ENCODE results near the gene TSPYL1. TPM values are rescaled to one million over a fixed set of nuclear protein-coding genes. Genes with fewer than 3 reads are reported as not detected.
"Not testable (repeated sequence)": the region's sequence is repeated elsewhere in the genome, so short reads cannot be mapped to it uniquely, and the experiment has no call there.

Gene TSPYL1
- total RNA-seq, 1 experiment from 2014 or later: 70.3 TPM

GRCh38 chr6:116284984-116285383 lies 5.3 kb upstream of the TSPYL1 start:
- H2AFZ ChIP-seq (ENCODE audit: low read depth, low read length, poor library complexity, severe bottlenecking); H3K27me3 ChIP-seq (ENCODE audit: insufficient read depth, low read length); ATAC-seq; BruUV-seq (replicated peaks); H3K9me2 ChIP-seq (ENCODE audit: insufficient read depth); H3K36me3 ChIP-seq (ENCODE audit: control insufficient read depth in 1 of 2, insufficient read depth in 2 of 2, low read length in 2 of 2); H3K79me2 ChIP-seq (ENCODE audit: insufficient read depth, low read length); POLR2A ChIA-PET; H3K27ac ChIP-seq (ENCODE audit: low read depth, low read length); H3K4me2 ChIP-seq (ENCODE audit: low read length); H3K4me1 ChIP-seq (ENCODE audit: control insufficient read depth in 1 of 2, insufficient read depth in 2 of 2, low read length in 2 of 2); H4K20me1 ChIP-seq (ENCODE audit: insufficient read depth); H3K9me3 ChIP-seq (ENCODE audit: control insufficient read depth in 1 of 2, insufficient read depth in 1 of 2, low read depth in 1 of 2, low read length in 2 of 2); CTCF ChIA-PET; H3K4me3 ChIP-seq (replicated peaks in 1 of 2; ENCODE audit: low read depth in 1 of 2, low read length in 2 of 2); H3K9ac ChIP-seq (ENCODE audit: low read length); RAD21 ChIA-PET (ENCODE audit: low non-redundant PET in 1 of 2, low total read pairs in 2 of 2, uncharacterized antibody in 2 of 2, unreplicated experiment in 2 of 2); DNase-seq (ENCODE audit: low read depth, low spot score): not testable (repeated sequence)
- intact Hi-C loops (cut with micrococcal nuclease): loop anchor here (5.0 kb wide), 1 partner anchor 562 kb away; no protein-coding TSS in a partner anchor

GRCh38 chr6:116283191-116283590 lies 3.5 kb upstream of the TSPYL1 start:
- no peak overlapping the region for H3K4me2 ChIP-seq (ENCODE audit: low read length)
- no peaks in the 10 kb centered on the region for H3K27me3 ChIP-seq (ENCODE audit: insufficient read depth, low read length)
- H3K4me1 ChIP-seq (ENCODE audit: control insufficient read depth in 1 of 2, insufficient read depth in 2 of 2, low read length in 2 of 2): peaks cover 6 to 17% of the 10 kb centered on the region in 2 experiments
- ChIA-PET RAD21 (ENCODE audit: low non-redundant PET in 1 of 2, low total read pairs in 2 of 2, uncharacterized antibody in 2 of 2, unreplicated experiment in 2 of 2) (no interaction called here), CTCF (interaction anchor here (1.2 kb wide), 1 partner anchor 15 kb away, joined by 3 read pairs; no protein-coding TSS in a partner anchor), POLR2A (no interaction called here)
- peaks cover 15% of the 10 kb centered on the region for H3K79me2 ChIP-seq (ENCODE audit: insufficient read depth, low read length)
- H3K9me2 ChIP-seq (ENCODE audit: insufficient read depth): no peaks in the 10 kb centered on the region
- intact Hi-C loops (cut with micrococcal nuclease): no loop called here
- no peak overlapping the region for H3K27ac ChIP-seq (ENCODE audit: low read depth, low read length)
- TF ChIP-seq, protein P1, sequence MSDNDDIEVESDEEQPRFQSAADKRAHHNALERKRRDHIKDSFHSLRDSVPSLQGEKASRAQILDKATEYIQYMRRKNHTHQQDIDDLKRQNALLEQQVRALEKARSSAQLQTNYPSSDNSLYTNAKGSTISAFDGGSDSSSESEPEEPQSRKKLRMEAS (IDR thresholded peaks at IDR 0.05): no peak
- TF ChIP-seq REST (IDR thresholded peaks at IDR 0.05; ENCODE audit: low read depth) (no peak), POLR2A (IDR thresholded peaks at IDR 0.05; ENCODE audit: borderline replicate concordance, extremely low read depth, insufficient read depth, insufficient read length) (no peak), SRF (IDR thresholded peaks at IDR 0.05; ENCODE audit: low read depth) (no peak), CEBPB (IDR thresholded peaks at IDR 0.05; ENCODE audit: low read depth) (no peak), CBX3 (IDR thresholded peaks at IDR 0.05; ENCODE audit: low read depth) (no peak), ATF3 (IDR thresholded peaks at IDR 0.05) (no peak), YY1 (IDR thresholded peaks at IDR 0.05; ENCODE audit: extremely low read depth, insufficient replicate concordance, low read depth, low read length) (no peak)
- TF ChIP-seq, protein P2, sequence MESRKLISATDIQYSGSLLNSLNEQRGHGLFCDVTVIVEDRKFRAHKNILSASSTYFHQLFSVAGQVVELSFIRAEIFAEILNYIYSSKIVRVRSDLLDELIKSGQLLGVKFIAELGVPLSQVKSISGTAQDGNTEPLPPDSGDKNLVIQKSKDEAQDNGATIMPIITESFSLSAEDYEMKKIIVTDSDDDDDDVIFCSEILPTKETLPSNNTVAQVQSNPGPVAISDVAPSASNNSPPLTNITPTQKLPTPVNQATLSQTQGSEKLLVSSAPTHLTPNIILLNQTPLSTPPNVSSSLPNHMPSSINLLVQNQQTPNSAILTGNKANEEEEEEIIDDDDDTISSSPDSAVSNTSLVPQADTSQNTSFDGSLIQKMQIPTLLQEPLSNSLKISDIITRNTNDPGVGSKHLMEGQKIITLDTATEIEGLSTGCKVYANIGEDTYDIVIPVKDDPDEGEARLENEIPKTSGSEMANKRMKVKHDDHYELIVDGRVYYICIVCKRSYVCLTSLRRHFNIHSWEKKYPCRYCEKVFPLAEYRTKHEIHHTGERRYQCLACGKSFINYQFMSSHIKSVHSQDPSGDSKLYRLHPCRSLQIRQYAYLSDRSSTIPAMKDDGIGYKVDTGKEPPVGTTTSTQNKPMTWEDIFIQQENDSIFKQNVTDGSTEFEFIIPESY (IDR thresholded peaks at IDR 0.05; ENCODE audit: extremely low read depth, insufficient replicate concordance, low read length): no peak
- H2AFZ ChIP-seq (ENCODE audit: low read depth, low read length, poor library complexity, severe bottlenecking): no peak overlapping the region
- no peaks in the 10 kb centered on the region for H3K9me3 ChIP-seq (ENCODE audit: control insufficient read depth in 1 of 2, insufficient read depth in 1 of 2, low read depth in 1 of 2, low read length in 2 of 2)
- BruUV-seq (replicated peaks): no TSS peak
- peaks cover 0 to 5% of the 10 kb centered on the region in 2 experiments; a peak in 1 of 4 replicates for H3K36me3 ChIP-seq (ENCODE audit: control insufficient read depth in 1 of 2, insufficient read depth in 2 of 2, low read length in 2 of 2)
- ATAC-seq (no peak), DNase-seq (ENCODE audit: low read depth, low spot score) (no peak)
- H3K4me3 ChIP-seq (replicated peaks in 1 of 2; ENCODE audit: low read depth in 1 of 2, low read length in 2 of 2): no peak overlapping the region
- H4K20me1 ChIP-seq (ENCODE audit: insufficient read depth): no peaks in the 10 kb centered on the region
- no peak overlapping the region for H3K9ac ChIP-seq (ENCODE audit: low read length)
